SU-DHL-6 (cell line): ENCODE data around the gene SLC12A5.

ENCODE experiments used
- EZH2phosphoT487 ChIP-seq: fragments of 200-600 bp; sonication (generic), shearing (Covaris generic); conservative IDR thresholded peaks from 2 replicates; pipeline ENCODE4 v1.6.1; 2018; ENCODE audit warnings: mild to moderate bottlenecking, antibody characterized with exemption, low read length, moderate library complexity, mixed read lengths
- TF ChIP-seq, protein P1 (sequence below): fragments of 200-600 bp; sonication (generic); IDR thresholded peaks from one replicate; pipeline ENCODE4 v1.5.1; 2017; ENCODE audit warnings: antibody characterized with exemption, mild to moderate bottlenecking, low read length, moderate library complexity; ENCODE audit not compliant: insufficient read depth, poor library complexity, severe bottlenecking

DNA sequence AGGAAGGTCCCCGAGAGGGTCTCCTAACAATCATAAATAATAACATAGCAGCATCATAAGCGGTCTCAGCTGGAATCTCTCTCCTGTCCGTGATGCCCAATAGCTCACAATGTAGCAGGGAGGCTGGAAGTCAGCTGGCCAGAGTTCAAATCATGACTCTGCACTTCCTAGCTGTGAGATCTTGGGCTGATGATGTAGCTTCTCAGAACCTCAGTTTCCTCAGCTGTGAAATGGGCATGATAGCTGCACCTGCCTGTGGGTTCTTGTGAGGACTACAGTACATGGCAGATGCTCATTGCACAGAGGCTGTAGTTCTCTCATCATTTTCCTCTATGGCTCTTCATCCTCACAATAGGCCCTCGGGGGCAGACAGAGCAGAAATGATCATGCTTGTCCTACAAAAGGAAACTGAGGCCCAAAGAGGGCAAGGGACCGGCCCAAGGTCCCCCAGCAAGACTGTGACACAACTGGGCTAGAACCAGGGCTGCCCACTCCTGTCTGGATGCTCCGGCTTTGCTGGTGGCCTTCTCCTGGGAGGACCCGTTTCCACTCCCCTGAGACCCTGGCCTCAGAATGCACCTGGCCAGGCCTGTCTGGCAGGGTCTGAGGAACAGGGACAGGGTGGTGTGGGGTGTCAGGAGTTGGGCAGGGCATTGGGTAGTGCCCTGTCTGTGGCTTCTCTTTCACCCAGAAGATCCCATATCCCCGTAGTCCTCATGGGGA lies 17.7 kb downstream of the SLC12A5 start:
- TF ChIP-seq, protein P1, sequence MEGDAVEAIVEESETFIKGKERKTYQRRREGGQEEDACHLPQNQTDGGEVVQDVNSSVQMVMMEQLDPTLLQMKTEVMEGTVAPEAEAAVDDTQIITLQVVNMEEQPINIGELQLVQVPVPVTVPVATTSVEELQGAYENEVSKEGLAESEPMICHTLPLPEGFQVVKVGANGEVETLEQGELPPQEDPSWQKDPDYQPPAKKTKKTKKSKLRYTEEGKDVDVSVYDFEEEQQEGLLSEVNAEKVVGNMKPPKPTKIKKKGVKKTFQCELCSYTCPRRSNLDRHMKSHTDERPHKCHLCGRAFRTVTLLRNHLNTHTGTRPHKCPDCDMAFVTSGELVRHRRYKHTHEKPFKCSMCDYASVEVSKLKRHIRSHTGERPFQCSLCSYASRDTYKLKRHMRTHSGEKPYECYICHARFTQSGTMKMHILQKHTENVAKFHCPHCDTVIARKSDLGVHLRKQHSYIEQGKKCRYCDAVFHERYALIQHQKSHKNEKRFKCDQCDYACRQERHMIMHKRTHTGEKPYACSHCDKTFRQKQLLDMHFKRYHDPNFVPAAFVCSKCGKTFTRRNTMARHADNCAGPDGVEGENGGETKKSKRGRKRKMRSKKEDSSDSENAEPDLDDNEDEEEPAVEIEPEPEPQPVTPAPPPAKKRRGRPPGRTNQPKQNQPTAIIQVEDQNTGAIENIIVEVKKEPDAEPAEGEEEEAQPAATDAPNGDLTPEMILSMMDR: no peak
- no peak for TF ChIP-seq EZH2phosphoT487
